Lung (tissue), 12 donors: Measurements from ENCODE around the gene BRWD1. TPM values are rescaled to one million over a fixed set of nuclear protein-coding genes. Genes with fewer than 3 reads are reported as not detected.
A peak's percentile ranks its signal among the peaks of the same experiment; 100 is the strongest.

ENCODE experiments used
- ATAC-seq: fragments of 200-7000 bp; cut with Tn5 transposase; one replicate; pipeline ENCODE4 v1.9.1; 2020; ENCODE audit warnings: moderate number of reproducible peaks; ENCODE audit not compliant: insufficient read depth, low FRiP score
- DNase-seq, 3 donors: peaks; one replicate each; pipeline ENCODE4 v3.0.0-alpha.2; 2013 to 2017
- H3K27ac ChIP-seq, 2 donors: one replicate each; pipeline ENCODE4 v1.5.1; 2013; ENCODE audit warnings: mild to moderate bottlenecking in 2 of 2, moderate library complexity in 2 of 2, control low read depth in 1 of 2, inconsistent platforms in 1 of 2, low read depth in 1 of 2, low read length in 1 of 2
- H3K27me3 ChIP-seq, 3 donors: one replicate each; pipeline ENCODE4 v1.5.1; 2013; ENCODE audit warnings: low read length in 2 of 3; ENCODE audit not compliant: control insufficient read depth in 3 of 3, insufficient read depth in 3 of 3
- H3K36me3 ChIP-seq, 4 donors: one replicate each; pipeline ENCODE4 v1.5.1; 2013; ENCODE audit warnings: low read length in 4 of 4, mild to moderate bottlenecking in 1 of 4, moderate library complexity in 1 of 4; ENCODE audit not compliant: control insufficient read depth in 4 of 4, insufficient read depth in 4 of 4
- H3K4me1 ChIP-seq, 5 donors: one replicate each; pipeline ENCODE4 v1.5.1; 2013; ENCODE audit warnings: low read length in 5 of 5, mild to moderate bottlenecking in 2 of 5, moderate library complexity in 1 of 5; ENCODE audit not compliant: control insufficient read depth in 5 of 5, insufficient read depth in 5 of 5
- H3K4me3 ChIP-seq: one replicate; pipeline ENCODE4 v1.5.1; 2013; ENCODE audit warnings: mild to moderate bottlenecking, control low read depth, moderate library complexity
- H3K9ac ChIP-seq, 2 donors: one replicate each; pipeline ENCODE4 v1.5.1; 2013; ENCODE audit warnings: low read length in 2 of 2, control low read depth in 1 of 2; ENCODE audit not compliant: insufficient read depth in 1 of 2
- H3K9me3 ChIP-seq, 4 donors: one replicate each; pipeline ENCODE4 v1.5.1; 2013; ENCODE audit warnings: low read length in 3 of 4, mild to moderate bottlenecking in 1 of 4, moderate library complexity in 1 of 4; ENCODE audit not compliant: control insufficient read depth in 4 of 4, insufficient read depth in 3 of 4
- CTCF ChIP-seq: IDR thresholded peaks from 2 replicates; pipeline ENCODE4 v1.5.1; 2012; ENCODE audit warnings: mild to moderate bottlenecking; ENCODE audit errors: control extremely low read depth, extremely low read depth
- whole genome bisulfite sequencing, 2 donors: extraction: QIAGEN DNeasy Blood & Tissue Kit; methylation state at CpG; one replicate each; pipeline ENCODE4 v1.1.7; 2013; 5-methylcytosine and 5-hydroxymethylcytosine counted together
- polyA plus RNA-seq, 2 donors: library from polyadenylated mRNA; stranded (reverse); fragments of 200-250 nt; gene quantifications; one replicate each; pipeline ENCODE4 v1.2.1, GENCODE V29; 2013
- total RNA-seq, 2 donors: library from RNA; depleted of rRNA in 1 of 2; stranded (reverse); fragments of >200 nt in 1 of 2; gene quantifications; one replicate each; pipeline ENCODE4 v1.2.1, GENCODE V29; 2014 to 2021
- donor health status: control.
- donor health status: control.
- donor health status: Bipolar disorder and iron deficiency.
- donor health status: healthy.
- donor health status: DM: yes; HTN: yes; CAD: no.

Gene BRWD1
- total and polyA plus RNA-seq, 4 donors: 9.5 to 145 (median 20.1) TPM

GRCh38 chr21:39148975-39149374 is 164.5 kb downstream of the BRWD1 start:
- H3K27me3 ChIP-seq: no peaks in the 10 kb centered on the region
- H3K36me3 ChIP-seq: no peaks in the 10 kb centered on the region
- DNase-seq (no peak), ATAC-seq (no peak)
- H3K9ac ChIP-seq: no peak overlapping the region
- no peak overlapping the region for H3K4me3 ChIP-seq
- H3K4me1 ChIP-seq: no peaks in the 10 kb centered on the region
- 72 to 86% methylated on average over 2 of the region's 2 CpGs for WGBS, 2 donors
- no peak overlapping the region for H3K27ac ChIP-seq
- peaks cover 0 to 4% (median 0%) of the 10 kb centered on the region in 4 donors for H3K9me3 ChIP-seq
- no peak for TF ChIP-seq CTCF

GRCh38 chr21:39144191-39144590 is 169.2 kb downstream of the BRWD1 start:
- no peak for ATAC-seq
- no peak for TF ChIP-seq CTCF
- no peaks in the 10 kb centered on the region for H3K36me3 ChIP-seq
- H3K27me3 ChIP-seq: no peaks in the 10 kb centered on the region
- no peak overlapping the region for H3K9ac ChIP-seq
- H3K4me1 ChIP-seq: no peaks in the 10 kb centered on the region
- H3K9me3 ChIP-seq: peaks cover 0 to 4% (median 0%) of the 10 kb centered on the region in 4 donors
- no peak overlapping the region for H3K27ac ChIP-seq
- DNase-seq: no peak
- 78 to 79% methylated on average over 3 of the region's 3 CpGs for WGBS, 2 donors
- H3K4me3 ChIP-seq: no peak overlapping the region

GRCh38 chr21:39142972-39143371 is 170.5 kb downstream of the BRWD1 start:
- DNase-seq (no peak), ATAC-seq (no peak)
- no peak for TF ChIP-seq CTCF
- Histone ChIP-seq H3K27me3 (no peaks in the 10 kb centered on the region), H3K27ac (no peak overlapping the region), H3K4me3 (no peak overlapping the region), H3K4me1 (peaks cover 0 to under 1% (median 0%) of the 10 kb centered on the region in 5 donors), H3K9ac (no peak overlapping the region), H3K9me3 (peaks cover 0 to 4% (median 0%) of the 10 kb centered on the region in 4 donors), H3K36me3 (no peaks in the 10 kb centered on the region)
- WGBS, 2 donors: 82 to 86% methylated on average over 3 of the region's 3 CpGs

GRCh38 chr21:39141502-39141901 is 171.9 kb downstream of the BRWD1 start:
- H3K36me3 ChIP-seq: no peaks in the 10 kb centered on the region
- H3K9ac ChIP-seq: no peak overlapping the region
- H3K4me1 ChIP-seq: peaks cover 0 to 15% (median 5%) of the 10 kb centered on the region in 5 donors
- H3K27me3 ChIP-seq: no peaks in the 10 kb centered on the region
- H3K9me3 ChIP-seq: peaks cover 0 to 4% (median 0%) of the 10 kb centered on the region in 4 donors
- no peak for TF ChIP-seq CTCF
- H3K4me3 ChIP-seq: no peak overlapping the region
- ATAC-seq: no peak
- H3K27ac ChIP-seq: no peak overlapping the region
- 79 to 88% methylated on average over 3 of the region's 3 CpGs for WGBS, 2 donors
- DNase-seq: peak; percentile 34 to 71 (median 65)
